Stimulated activated naive CD8-positive, alpha-beta T cell treated with anti-CD3 and anti-CD28 coated beads, Interleukin-15, amount 100 ng/mL, for 72 hours (primary cell): ENCODE results near the gene MYL10.
A peak's percentile ranks its signal among the peaks of the same experiment; 100 is the strongest.

Experiments
- ATAC-seq: fragments of 150-1000 bp; cut with Tn5 transposase; 2 replicates; pipeline ENCODE4 v1.10.0; 2021; ENCODE audit warnings: mild to moderate bottlenecking, moderate library complexity
- DNase-seq, 2 donors: peaks; one replicate each; pipeline ENCODE4 v3.0.0; 2021 to 2022
- H3K27ac Mint-ChIP-seq, 2 donors: one replicate each; pipeline ENCODE4 v1.8.0; 2022; ENCODE audit warnings: mild to moderate bottlenecking in 2 of 2, mixed read lengths in 2 of 2, moderate library complexity in 2 of 2
- H3K27me3 Mint-ChIP-seq: one replicate; pipeline ENCODE4 v1.8.0; 2022; ENCODE audit warnings: mixed read lengths
- H3K4me1 Mint-ChIP-seq: one replicate; pipeline ENCODE4 v1.8.0; 2022; ENCODE audit warnings: mild to moderate bottlenecking, mixed read lengths
- H3K4me3 Mint-ChIP-seq, 2 donors: one replicate each; pipeline ENCODE4 v1.8.0; 2022; ENCODE audit warnings: mild to moderate bottlenecking in 2 of 2, mixed read lengths in 2 of 2, moderate library complexity in 1 of 2
- H3K9me3 Mint-ChIP-seq, 2 donors: one replicate each; pipeline ENCODE4 v1.8.0; 2022; ENCODE audit warnings: mixed read lengths in 2 of 2

Gene MYL10

DNA sequence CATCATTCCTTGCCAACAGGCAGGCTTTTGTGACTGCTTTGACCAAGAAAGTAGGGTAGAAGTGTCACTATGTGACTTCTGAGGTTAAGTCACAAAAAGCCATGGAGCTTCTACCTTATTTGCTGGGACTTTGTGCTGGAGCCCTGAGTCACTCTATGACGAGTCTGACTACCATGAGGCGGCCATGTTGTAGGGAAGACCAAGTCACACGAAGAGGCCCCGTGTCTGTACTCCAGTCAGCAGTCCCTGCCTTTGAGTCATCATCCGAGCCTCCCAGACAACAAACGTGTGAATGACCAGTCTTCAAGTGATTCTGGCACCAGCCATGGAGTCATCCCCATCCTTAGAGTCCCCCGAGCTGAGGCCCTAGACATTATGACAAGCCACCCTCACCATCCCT, 3.5 kb upstream of the MYL10 start:
- Mint-ChIP-seq H3K27ac (no peak overlapping the region), H3K4me1 (no peaks in the 10 kb centered on the region), H3K9me3 (peaks cover 0 to 5% of the 10 kb centered on the region in 2 donors), H3K4me3 (no peak overlapping the region), H3K27me3 (no peaks in the 10 kb centered on the region)
- ATAC-seq: no peak
- DNase-seq: no peak

DNA sequence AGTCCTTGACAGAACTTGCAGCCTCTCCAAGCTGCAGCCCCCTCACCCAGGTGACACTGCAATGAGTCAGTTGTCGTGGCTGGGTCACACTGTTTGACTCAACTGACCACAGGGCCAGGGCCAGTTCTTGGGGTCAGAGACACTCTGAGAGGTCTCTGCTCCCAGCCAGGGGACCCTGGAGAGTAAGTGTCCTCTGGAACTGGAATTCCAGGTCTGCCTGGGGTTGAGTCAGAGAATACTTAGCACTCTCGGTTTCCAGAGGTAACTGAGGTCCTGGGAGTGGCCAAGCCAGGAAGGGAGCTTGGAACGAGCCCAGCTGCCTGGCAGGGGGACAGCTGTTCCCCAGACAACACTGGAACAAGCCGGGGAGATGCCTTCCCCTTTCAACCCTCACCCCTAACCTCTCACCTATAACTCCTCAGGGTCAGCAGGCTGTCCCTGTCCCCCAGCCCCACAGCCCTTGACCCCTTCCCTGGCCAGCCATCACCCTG, 2.2 kb upstream of the MYL10 start:
- no peak overlapping the region for H3K4me3 Mint-ChIP-seq
- DNase-seq (no peak), ATAC-seq (no peak)
- peaks cover 2% of the 10 kb centered on the region for H3K27me3 Mint-ChIP-seq
- no peak overlapping the region for H3K27ac Mint-ChIP-seq
- H3K4me1 Mint-ChIP-seq: no peaks in the 10 kb centered on the region
- peaks cover 0 to 5% of the 10 kb centered on the region in 2 donors for H3K9me3 Mint-ChIP-seq

DNA sequence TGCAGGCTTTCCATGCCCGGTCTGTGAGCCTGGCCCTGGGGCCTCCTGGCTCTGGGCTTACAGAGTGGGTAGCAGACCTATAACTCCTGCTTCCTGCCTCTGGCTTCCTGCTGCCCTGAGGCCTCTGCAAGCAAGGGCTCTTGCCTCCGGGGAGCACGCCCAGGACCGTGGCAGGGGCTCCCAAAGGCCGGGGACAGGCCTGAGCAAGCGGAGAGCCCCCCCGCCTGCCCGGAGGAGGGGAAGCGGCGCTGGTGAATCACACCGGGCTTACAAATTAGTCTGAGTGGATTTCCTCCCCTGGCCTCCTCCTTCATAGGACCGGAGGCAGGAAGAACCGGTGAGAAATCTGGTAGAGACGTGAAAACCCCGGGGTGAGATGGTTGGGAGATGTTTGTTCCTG, 1.5 kb upstream of the MYL10 start:
- H3K27ac Mint-ChIP-seq: peak overlapping the region in 1 of 2 donors; percentile 54
- ATAC-seq (no peak), DNase-seq (no peak)
- H3K4me3 Mint-ChIP-seq: no peak overlapping the region
- peaks cover 0 to 5% of the 10 kb centered on the region in 2 donors for H3K9me3 Mint-ChIP-seq
- H3K4me1 Mint-ChIP-seq: peaks cover 5% of the 10 kb centered on the region
- H3K27me3 Mint-ChIP-seq: peaks cover 9% of the 10 kb centered on the region

DNA sequence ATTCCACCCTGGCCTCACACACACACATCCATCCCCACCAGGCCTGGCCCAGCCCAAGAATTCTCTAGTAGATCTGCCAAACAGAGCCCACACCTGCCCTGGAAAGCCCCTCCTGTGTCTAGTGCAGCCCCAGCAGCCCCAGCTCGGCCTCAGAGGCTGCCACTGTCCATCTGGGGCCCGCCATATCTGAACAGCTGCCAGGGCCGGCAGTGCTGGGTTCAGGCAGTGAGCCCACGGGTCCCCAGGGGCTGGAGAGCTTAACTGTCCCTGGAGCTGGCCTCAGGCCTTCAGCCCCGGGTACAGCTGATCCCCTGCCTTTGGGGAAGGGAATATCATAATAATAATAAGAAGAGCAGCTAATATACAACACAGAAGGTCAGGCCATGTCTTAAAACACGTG, 574 bp downstream of the MYL10 start:
- H3K4me3 Mint-ChIP-seq: no peak overlapping the region
- H3K27ac Mint-ChIP-seq: no peak overlapping the region
- peaks cover 0 to 5% of the 10 kb centered on the region in 2 donors for H3K9me3 Mint-ChIP-seq
- H3K4me1 Mint-ChIP-seq: peaks cover 14% of the 10 kb centered on the region
- no peak for ATAC-seq
- no peak for DNase-seq
- peaks cover 26% of the 10 kb centered on the region for H3K27me3 Mint-ChIP-seq

DNA sequence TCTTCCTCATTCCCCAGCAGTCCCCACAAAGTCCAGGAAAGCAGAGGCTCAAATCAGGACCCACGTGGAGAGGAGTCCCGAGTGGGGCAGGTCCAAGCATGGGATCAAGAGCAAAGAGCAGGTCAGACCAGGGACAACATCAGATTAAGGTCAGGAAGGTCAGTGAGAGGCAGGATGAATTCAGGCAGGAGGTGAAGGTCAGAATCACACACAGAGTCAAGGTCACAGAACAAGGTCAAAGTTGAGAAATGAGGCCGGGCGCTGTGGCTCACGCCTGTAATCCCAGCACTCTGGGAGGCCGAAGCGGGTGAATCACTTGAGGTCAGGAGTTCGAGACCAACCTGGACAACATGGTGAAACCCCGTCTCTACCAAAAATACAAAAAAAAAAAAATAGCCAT, 2.3 kb downstream of the MYL10 start:
- H3K27me3 Mint-ChIP-seq: peaks cover 31% of the 10 kb centered on the region
- no peak overlapping the region for H3K4me3 Mint-ChIP-seq
- DNase-seq: no peak
- H3K9me3 Mint-ChIP-seq: no peaks in the 10 kb centered on the region
- no peak for ATAC-seq
- peaks cover 14% of the 10 kb centered on the region for H3K4me1 Mint-ChIP-seq
- no peak overlapping the region for H3K27ac Mint-ChIP-seq

DNA sequence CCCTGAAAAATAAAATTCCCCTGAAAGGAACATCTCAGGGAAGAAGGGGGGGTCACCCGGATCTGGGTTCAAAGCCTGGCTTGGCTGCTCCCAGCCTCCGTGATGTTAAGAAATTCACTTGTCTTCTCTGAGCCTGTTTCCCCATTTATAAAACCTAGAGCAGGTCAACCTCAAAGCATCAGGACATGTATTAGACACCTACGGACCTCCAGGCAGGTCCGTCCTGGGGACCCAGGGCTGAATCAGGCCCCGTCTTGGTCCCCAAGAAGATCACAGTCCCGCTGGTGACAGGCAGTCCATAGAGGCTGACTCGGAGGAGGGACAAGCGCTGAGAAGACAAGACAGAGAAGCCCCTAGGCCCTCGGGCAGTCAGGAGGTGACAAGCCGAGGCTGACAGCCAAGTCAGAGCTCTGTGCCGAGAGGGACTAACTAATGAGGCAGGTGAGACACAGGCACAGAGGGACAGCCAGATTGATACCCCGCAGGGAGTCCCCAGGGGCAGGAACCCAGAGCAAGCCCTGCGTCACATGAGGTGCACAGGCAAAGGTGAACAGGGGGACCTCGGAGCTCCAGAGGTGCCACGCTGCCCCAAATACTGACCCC, 2.9 kb downstream of the MYL10 start:
- Mint-ChIP-seq H3K27me3 (peaks cover 31% of the 10 kb centered on the region), H3K9me3 (no peaks in the 10 kb centered on the region), H3K4me1 (peaks cover 14% of the 10 kb centered on the region), H3K4me3 (no peak overlapping the region), H3K27ac (no peak overlapping the region)
- ATAC-seq (no peak), DNase-seq (no peak)

DNA sequence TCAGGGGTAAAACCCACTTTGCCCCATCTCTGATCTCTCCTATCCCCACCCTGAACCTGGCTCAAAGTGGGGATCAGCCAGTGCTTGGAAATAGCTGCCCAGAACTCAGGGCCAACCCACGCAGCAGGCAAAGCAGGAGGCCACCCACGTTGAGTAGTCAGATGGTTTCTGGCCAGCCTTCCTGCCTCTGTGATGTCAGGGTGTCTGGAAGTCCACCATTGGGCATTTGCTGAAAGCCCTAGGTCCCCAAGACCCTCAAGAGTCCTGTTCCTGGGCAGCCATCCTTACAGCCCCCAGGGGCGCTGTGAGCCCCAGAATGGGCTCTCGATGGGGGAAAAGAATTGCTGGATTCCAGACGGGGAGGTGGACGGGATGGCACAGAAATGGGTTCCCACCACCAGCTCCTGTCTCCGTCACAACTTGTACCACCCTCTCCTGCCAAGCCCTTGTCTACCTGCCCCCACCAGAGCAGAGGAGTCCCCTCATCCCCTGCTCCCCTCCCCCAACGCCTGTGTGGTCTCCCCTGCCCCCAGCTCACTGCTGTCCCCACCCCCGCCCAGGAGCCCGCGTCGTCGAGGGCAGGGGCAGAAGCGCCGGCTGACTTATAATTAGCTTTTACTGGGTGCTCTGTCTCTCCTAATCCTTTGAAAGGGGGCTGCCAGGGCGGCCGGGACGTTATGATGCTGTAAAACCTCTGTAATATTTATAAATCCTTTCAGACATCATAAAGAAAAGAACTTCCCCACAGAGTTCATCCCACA, 3.9 kb downstream of the MYL10 start:
- H3K4me1 Mint-ChIP-seq: peaks cover 14% of the 10 kb centered on the region
- DNase-seq (no peak), ATAC-seq (no peak)
- H3K9me3 Mint-ChIP-seq: no peaks in the 10 kb centered on the region
- peaks cover 31% of the 10 kb centered on the region for H3K27me3 Mint-ChIP-seq
- peak overlapping the region in 1 of 2 donors; percentile 44 for H3K27ac Mint-ChIP-seq
- H3K4me3 Mint-ChIP-seq: no peak overlapping the region

DNA sequence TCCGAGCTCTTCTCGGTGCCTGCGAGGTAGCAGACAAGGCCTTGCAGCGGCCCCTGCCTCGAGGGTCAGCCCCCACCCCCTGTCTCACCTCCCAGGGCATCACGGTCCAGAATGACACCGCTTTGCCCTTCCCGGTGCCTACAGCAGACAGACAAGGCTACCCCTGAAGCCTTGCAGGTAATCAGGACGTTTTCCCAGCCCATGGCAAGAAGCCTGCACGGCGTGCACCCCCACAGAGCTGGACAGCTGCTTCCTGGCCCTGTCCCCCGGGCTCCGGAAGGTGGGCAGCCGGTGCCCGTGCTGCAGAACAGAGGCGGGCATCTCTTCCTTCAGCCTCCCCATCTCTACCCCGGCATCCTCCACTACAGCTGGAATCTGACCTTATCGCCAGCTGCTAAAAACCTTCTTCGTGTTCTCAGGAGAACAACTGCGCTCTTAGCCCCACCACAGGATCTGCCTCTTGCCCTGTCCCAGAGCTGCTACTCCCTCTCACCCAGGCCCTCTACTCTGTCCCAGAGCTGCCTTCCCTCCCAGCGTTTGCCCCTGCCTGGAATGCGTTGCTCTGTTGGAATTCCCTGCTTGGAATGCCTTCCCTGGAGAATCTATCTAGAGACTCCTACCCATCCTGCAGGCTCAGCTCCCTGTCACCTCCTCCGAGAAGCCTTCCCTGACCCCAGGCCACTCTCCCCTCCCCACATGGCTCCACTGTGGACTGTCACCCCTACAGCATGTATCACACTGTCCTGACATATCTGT, 4.7 kb downstream of the MYL10 start:
- Mint-ChIP-seq H3K27me3 (peaks cover 31% of the 10 kb centered on the region), H3K4me1 (peaks cover 14% of the 10 kb centered on the region), H3K27ac (no peak overlapping the region), H3K4me3 (no peak overlapping the region), H3K9me3 (no peaks in the 10 kb centered on the region)
- DNase-seq (no peak), ATAC-seq (no peak)

DNA sequence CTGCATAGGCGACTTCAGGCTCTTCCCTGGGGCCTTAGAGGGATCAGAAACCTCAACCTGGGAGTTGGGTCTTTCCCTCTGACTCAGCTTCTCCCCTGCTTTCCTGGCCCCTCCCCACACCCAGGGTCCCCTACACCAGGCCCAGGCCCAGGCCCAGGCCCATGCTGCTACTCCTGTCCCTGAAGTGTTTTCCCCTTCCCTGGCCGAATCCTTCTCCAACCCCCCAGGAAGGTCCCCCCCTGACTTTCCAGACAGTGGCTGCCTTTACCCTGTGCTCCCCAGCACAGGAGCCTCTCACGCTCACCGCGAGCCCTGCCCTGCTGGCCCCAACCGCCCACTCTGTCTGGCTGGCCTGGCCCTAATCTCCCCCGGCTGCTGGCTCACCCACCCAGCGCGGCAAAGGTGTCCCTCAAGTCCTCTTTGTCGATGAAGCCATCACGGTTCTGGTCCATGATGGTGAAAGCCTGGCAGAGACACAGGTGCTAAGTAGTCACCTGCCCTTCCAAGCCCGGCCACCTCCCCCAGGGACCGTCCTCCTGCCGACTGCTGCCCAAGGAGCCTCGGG, 6.4 kb downstream of the MYL10 start:
- Mint-ChIP-seq H3K27me3 (peaks cover 31% of the 10 kb centered on the region), H3K9me3 (no peaks in the 10 kb centered on the region), H3K4me3 (no peak overlapping the region), H3K27ac (no peak overlapping the region), H3K4me1 (peaks cover 14% of the 10 kb centered on the region)
- no peak for DNase-seq
- no peak for ATAC-seq

DNA sequence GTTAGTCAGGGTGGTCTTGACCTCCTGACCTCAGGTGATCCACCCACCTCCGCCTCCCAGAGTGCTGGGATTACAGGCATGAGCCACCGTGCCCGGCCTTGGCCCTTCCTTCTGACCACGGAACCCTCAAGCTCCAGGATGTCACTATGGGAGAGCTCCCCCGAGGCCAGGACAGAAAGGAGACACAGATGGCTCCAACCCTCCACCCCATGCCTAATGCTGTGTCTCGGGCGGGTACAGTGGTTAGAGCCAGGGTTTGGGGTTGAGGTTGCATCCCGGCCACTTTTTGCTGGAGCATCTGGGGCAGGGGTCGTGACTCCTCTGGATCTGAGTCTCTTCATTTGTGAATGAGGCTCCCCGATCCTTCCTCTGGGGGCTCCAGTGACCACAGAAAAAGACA, 8.1 kb downstream of the MYL10 start:
- H3K27me3 Mint-ChIP-seq: peaks cover 34% of the 10 kb centered on the region
- no peak overlapping the region for H3K4me3 Mint-ChIP-seq
- H3K9me3 Mint-ChIP-seq: no peaks in the 10 kb centered on the region
- ATAC-seq: no peak
- peaks cover 13% of the 10 kb centered on the region for H3K4me1 Mint-ChIP-seq
- no peak overlapping the region for H3K27ac Mint-ChIP-seq
- no peak for DNase-seq

DNA sequence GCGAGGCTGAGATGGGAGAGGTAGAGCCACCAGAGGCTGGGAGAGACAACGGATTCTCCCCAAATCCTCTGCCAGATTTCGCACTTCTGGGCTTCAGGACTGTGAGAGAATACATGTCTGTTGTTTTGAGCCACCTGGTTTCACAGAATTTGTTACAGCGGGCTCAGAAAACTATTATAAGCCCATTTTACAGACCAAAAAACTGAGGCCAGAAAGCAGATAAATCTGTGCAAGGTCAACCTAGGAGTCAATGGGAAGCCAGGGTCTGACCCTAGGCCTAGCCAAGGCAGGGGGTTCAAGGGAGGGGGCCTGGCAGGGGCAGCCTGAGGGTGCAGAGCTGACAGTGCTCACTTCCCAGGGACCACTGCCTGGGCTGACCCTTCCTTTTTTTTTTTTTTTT, 8.7 kb downstream of the MYL10 start:
- no peak overlapping the region for H3K27ac Mint-ChIP-seq
- H3K9me3 Mint-ChIP-seq: no peaks in the 10 kb centered on the region
- no peak for ATAC-seq
- peaks cover 7% of the 10 kb centered on the region for H3K4me1 Mint-ChIP-seq
- H3K27me3 Mint-ChIP-seq: peaks cover 34% of the 10 kb centered on the region
- H3K4me3 Mint-ChIP-seq: no peak overlapping the region
- no peak for DNase-seq

DNA sequence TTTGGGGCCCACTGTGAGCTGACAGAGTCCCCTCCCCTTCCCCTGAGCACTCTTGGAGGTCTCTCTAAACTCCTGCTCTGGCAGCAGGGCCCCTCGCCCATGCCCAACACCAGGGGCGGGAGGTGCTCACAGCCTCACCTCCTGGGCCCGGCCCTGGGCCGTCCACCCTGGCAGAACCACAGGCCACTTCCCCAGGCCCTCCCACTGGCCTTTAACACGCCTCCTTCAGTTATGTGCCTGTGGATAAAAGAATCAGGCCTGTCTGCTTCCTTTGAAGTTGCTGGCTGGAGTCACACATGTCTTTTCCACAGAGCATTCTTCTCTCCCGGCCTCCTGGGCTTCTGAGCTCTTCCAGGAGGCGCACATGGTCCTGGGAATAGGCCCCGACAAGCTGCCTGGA, 10.2 kb downstream of the MYL10 start:
- H3K9me3 Mint-ChIP-seq: no peaks in the 10 kb centered on the region
- H3K4me3 Mint-ChIP-seq: no peak overlapping the region
- no peak for DNase-seq
- no peak overlapping the region for H3K27ac Mint-ChIP-seq
- H3K27me3 Mint-ChIP-seq: peaks cover 34% of the 10 kb centered on the region
- no peaks in the 10 kb centered on the region for H3K4me1 Mint-ChIP-seq
- ATAC-seq: no peak

DNA sequence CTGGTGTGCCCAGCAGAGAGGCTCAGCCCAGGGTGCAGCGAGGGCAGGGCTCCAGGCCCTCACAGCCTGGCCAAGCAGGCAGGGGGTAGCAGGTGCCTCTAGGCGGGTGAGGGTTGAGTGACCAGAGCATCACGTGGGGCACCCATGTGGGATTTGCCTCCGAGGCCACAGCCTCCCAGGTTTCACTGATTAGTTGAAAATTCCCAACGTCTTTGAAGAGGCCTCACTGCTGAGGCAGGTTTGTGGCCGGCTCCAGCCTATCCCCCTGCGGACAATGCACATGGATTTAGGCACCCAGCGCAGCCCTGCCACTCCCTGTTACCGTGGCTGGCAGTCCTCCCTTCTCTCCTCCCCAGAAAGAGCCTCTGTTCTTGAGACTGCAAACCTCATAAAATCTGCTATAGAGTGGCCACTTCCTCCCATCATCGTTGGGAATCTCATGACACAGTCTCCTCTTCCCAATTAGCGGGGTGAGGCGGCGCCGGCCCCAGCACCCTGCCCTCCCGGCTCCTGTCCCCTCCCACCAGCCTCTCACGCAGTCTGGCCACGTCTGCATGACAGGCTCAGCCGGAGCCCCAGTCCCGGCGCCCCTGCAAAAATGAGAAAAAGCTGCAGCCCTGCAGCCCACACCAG, 10.8 kb downstream of the MYL10 start:
- DNase-seq: no peak
- Mint-ChIP-seq H3K27ac (peak overlapping the region in 1 of 2 donors; percentile 42), H3K4me1 (no peaks in the 10 kb centered on the region), H3K27me3 (peaks cover 40% of the 10 kb centered on the region), H3K9me3 (no peaks in the 10 kb centered on the region), H3K4me3 (no peak overlapping the region)
- ATAC-seq: no peak

DNA sequence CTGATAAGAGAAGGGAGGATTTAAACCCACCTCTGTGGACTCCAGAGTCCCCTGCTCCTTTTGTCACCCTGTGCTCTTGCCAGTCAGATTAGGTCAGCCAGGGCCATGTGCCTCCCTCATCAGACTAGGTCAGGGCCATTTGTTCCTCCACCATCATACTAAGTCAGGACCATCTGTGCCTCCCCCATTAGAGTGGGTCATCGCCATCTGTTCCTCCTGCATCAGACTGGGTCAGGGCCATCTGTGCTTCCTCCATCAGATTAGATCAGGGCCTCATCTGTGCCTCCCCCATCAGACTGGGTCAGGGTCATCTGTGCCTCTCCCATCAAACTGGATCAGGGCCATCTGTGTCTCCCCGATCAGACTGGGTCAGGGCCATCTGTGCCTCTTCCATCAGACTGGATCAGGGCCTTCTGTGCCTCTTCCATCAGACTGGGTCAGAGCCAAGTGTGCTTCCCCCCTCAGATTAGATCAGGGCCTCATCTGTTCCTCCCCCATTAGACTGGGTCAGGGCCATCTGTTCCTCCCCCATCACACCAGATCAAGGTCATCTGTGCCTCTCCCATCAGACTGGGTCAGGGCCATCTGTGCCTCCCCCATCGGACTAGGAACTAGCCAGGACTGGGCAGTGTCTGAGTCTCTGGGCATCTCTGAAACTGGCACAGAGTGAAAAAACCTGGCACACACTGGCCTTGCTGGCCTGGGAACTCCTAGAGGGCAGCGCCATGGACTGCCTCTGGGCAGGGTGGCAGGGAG, 11.5 kb downstream of the MYL10 start:
- peaks cover 42% of the 10 kb centered on the region for H3K27me3 Mint-ChIP-seq
- H3K9me3 Mint-ChIP-seq: no peaks in the 10 kb centered on the region
- H3K4me3 Mint-ChIP-seq: no peak overlapping the region
- DNase-seq (no peak), ATAC-seq (no peak)
- no peaks in the 10 kb centered on the region for H3K4me1 Mint-ChIP-seq
- no peak overlapping the region for H3K27ac Mint-ChIP-seq

DNA sequence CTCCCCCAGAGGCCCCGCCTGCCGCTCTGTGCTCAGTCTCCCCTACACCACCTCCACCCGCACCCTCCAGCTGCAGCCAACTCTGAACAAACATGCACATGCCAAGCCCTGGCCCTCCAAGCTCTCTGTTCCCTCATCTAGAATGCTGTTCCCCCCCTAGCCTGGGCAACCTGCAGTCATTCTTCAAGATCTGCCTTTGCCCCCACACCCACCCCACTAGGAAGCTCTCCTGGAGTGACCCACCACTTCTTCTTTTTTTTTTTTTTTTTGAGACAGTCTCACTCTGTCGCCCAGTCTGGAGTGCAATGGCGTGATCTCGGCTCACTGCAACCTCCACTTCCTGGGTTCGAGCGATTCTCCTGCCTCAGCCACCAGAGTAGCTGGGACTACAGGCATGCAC, 13.7 kb downstream of the MYL10 start:
- no peak overlapping the region for H3K27ac Mint-ChIP-seq
- H3K4me1 Mint-ChIP-seq: no peaks in the 10 kb centered on the region
- ATAC-seq: no peak
- DNase-seq: no peak
- no peak overlapping the region for H3K4me3 Mint-ChIP-seq
- peaks cover 43% of the 10 kb centered on the region for H3K27me3 Mint-ChIP-seq
- H3K9me3 Mint-ChIP-seq: no peaks in the 10 kb centered on the region
